IMR-90 (cell line): ENCODE results near the gene ZNF316. TPM values are rescaled to one million over a fixed set of nuclear protein-coding genes. Genes with fewer than 3 reads are reported as not detected.

Experiments used
- ATAC-seq: fragments of 200-7000 bp; cut with Tn5 transposase; 2 replicates; pipeline ENCODE4 v1.9.1; 2020; ENCODE audit warnings: low read depth, mild to moderate bottlenecking, moderate library complexity
- BruUV-seq: library from RNA; stranded (reverse); fragments of 400-500 nt; replicated peaks from 2 replicates; lab custom pipeline; 2021; lab: Mats Ljungman, UMichigan
- CTCF ChIA-PET: fragments of 300-600 bp; formaldehyde crosslinking; extraction: SDS; loops from one replicate; lab custom pipeline; 2021; ENCODE audit warnings: antibody characterized with exemption; lab: Yijun Ruan, JAX
- POLR2A ChIA-PET: fragments of 300-600 bp; sonication (Branson Sonifier 250); formaldehyde crosslinking; loops from one replicate; lab custom pipeline; 2022; ENCODE audit warnings: antibody characterized with exemption; ENCODE audit not compliant: unreplicated experiment; lab: Charles Lee
- DNase-seq: peaks from one replicate; pipeline ENCODE4 v3.0.0; 2013
- H2AFZ ChIP-seq: replicated peaks from 2 replicates; pipeline ENCODE3; 2013; ENCODE audit warnings: low read length, mild to moderate bottlenecking; ENCODE audit not compliant: poor library complexity
- H2AK5ac ChIP-seq: 2 replicates; pipeline ENCODE4 v1.6.1; 2013; ENCODE audit warnings: low read depth, low read length, inconsistent platforms
- H2AK9ac ChIP-seq: replicated peaks from 2 replicates; pipeline ENCODE3; 2013; ENCODE audit warnings: mild to moderate bottlenecking, low read depth, low read length, moderate library complexity; ENCODE audit not compliant: poor library complexity
- H2BK120ac ChIP-seq: 2 replicates; pipeline ENCODE4 v1.6.1; 2013; ENCODE audit warnings: low read depth, low read length, inconsistent platforms
- H2BK15ac ChIP-seq: 3 replicates; pipeline ENCODE4 v1.6.1; 2013; ENCODE audit warnings: low read depth, low read length, inconsistent platforms
- H2BK20ac ChIP-seq: 2 replicates; pipeline ENCODE4 v1.6.1; 2013; ENCODE audit warnings: low read depth, mild to moderate bottlenecking, inconsistent platforms, low read length, moderate library complexity
- H2BK5ac ChIP-seq: 2 replicates; pipeline ENCODE4 v1.6.1; 2013; ENCODE audit warnings: mild to moderate bottlenecking, low read depth, low read length, inconsistent platforms; ENCODE audit not compliant: poor library complexity, severe bottlenecking
- H3K14ac ChIP-seq: replicated peaks from 2 replicates; pipeline ENCODE4 v1.6.1; 2013; ENCODE audit warnings: low read depth, low read length, inconsistent platforms
- H3K18ac ChIP-seq: 2 replicates; pipeline ENCODE4 v1.6.1; 2013; ENCODE audit warnings: low read depth, low read length, control low read depth
- H3K23ac ChIP-seq: 2 replicates; pipeline ENCODE4 v1.6.1; 2013; ENCODE audit warnings: low read depth, low read length, inconsistent platforms
- H3K27ac ChIP-seq: 2 replicates; pipeline ENCODE4 v1.5.1; 2013; ENCODE audit warnings: mild to moderate bottlenecking, control low read depth, low read length; ENCODE audit not compliant: insufficient read depth
- H3K27me3 ChIP-seq: 2 replicates; pipeline ENCODE4 v1.6.1; 2013; ENCODE audit warnings: low read length; ENCODE audit not compliant: control insufficient read depth, insufficient read depth
- H3K36me3 ChIP-seq: 2 replicates; pipeline ENCODE4 v1.6.1; 2013; ENCODE audit warnings: low read length, mixed read lengths; ENCODE audit not compliant: control insufficient read depth, insufficient read depth
- H3K4ac ChIP-seq: 2 replicates; pipeline ENCODE4 v1.6.1; 2013; ENCODE audit warnings: low read depth, low read length, inconsistent platforms
- H3K4me1 ChIP-seq: 2 replicates; pipeline ENCODE4 v1.6.1; 2013; ENCODE audit warnings: low read length, mixed read lengths; ENCODE audit not compliant: control insufficient read depth, insufficient read depth
- H3K4me2 ChIP-seq: 2 replicates; pipeline ENCODE4 v1.6.1; 2013; ENCODE audit warnings: low read depth, mild to moderate bottlenecking, control low read depth, low read length, moderate library complexity
- H3K4me3 ChIP-seq: 2 replicates; pipeline ENCODE4 v1.5.1; 2013; ENCODE audit warnings: low read depth, mild to moderate bottlenecking, control low read depth, low read length, moderate library complexity; ENCODE audit not compliant: insufficient read depth
- H3K56ac ChIP-seq: 2 replicates; pipeline ENCODE4 v1.6.1; 2013; ENCODE audit warnings: low read length, inconsistent platforms; ENCODE audit not compliant: insufficient read depth; ENCODE audit errors: extremely low read depth
- H3K79me1 ChIP-seq, 2 experiments: 2 replicates each; pipeline ENCODE4 v1.6.1; 2013; ENCODE audit warnings: low read length in 2 of 2, inconsistent platforms in 1 of 2, low read depth in 1 of 2
- H3K9ac ChIP-seq: 2 replicates; pipeline ENCODE4 v1.6.1; 2013; ENCODE audit warnings: low read depth, low read length, control low read depth
- H3K9me1 ChIP-seq: 2 replicates; pipeline ENCODE4 v1.6.1; 2013; ENCODE audit warnings: low read length, inconsistent platforms; ENCODE audit not compliant: insufficient read depth
- H3K9me3 ChIP-seq: 2 replicates; pipeline ENCODE4 v1.6.1; 2013; ENCODE audit warnings: low read length; ENCODE audit not compliant: control insufficient read depth, insufficient read depth
- H4K20me1 ChIP-seq: 2 replicates; pipeline ENCODE4 v1.6.1; 2013; ENCODE audit warnings: low read length, inconsistent platforms; ENCODE audit not compliant: insufficient read depth
- H4K5ac ChIP-seq: 2 replicates; pipeline ENCODE4 v1.6.1; 2013; ENCODE audit warnings: mild to moderate bottlenecking, low read depth, low read length, control low read depth
- H4K8ac ChIP-seq, 2 experiments: 2 replicates each; pipeline ENCODE4 v1.6.1; 2013; ENCODE audit warnings: low read depth in 2 of 2, low read length in 2 of 2, control low read depth in 1 of 2, inconsistent platforms in 1 of 2
- H4K91ac ChIP-seq: 2 replicates; pipeline ENCODE4 v1.6.1; 2013; ENCODE audit warnings: low read depth, low read length, inconsistent platforms; ENCODE audit not compliant: insufficient read depth
- BHLHE40 ChIP-seq: fragments of 150-350 bp; IDR thresholded peaks from 2 replicates; pipeline ENCODE4 v1.6.1; 2016; ENCODE audit warnings: mild to moderate bottlenecking, low read depth, low read length
- CEBPB ChIP-seq: IDR thresholded peaks from 2 replicates; pipeline ENCODE4 v1.6.1; 2012; ENCODE audit warnings: low read depth, low read length, improper control_type of control experiment
- CHD1 ChIP-seq: IDR thresholded peaks from 2 replicates; pipeline ENCODE4 v1.6.1; 2012; ENCODE audit warnings: low read depth, low read length, improper control_type of control experiment
- FOS ChIP-seq: fragments of 150-350 bp; IDR thresholded peaks from 2 replicates; pipeline ENCODE4 v1.6.1; 2016; ENCODE audit warnings: low read depth, low read length
- NFE2L2 ChIP-seq: fragments of 150-350 bp; IDR thresholded peaks from 2 replicates; pipeline ENCODE4 v1.6.1; 2016; ENCODE audit warnings: low read depth, mild to moderate bottlenecking, low read length
- RAD21 ChIP-seq: IDR thresholded peaks from 2 replicates; pipeline ENCODE4 v1.6.1; 2012; ENCODE audit warnings: low read length, improper control_type of control experiment
- RFX5 ChIP-seq: IDR thresholded peaks from 2 replicates; pipeline ENCODE4 v1.8.0; 2012; ENCODE audit warnings: low read depth, mild to moderate bottlenecking, low read length, moderate library complexity
- SMC3 ChIP-seq: fragments of 150-350 bp; IDR thresholded peaks from 2 replicates; pipeline ENCODE4 v1.6.1; 2016; ENCODE audit warnings: low read depth, mild to moderate bottlenecking, antibody characterized with exemption, low read length, moderate library complexity
- WGBS, 2 experiments: methylation state at CpG; one replicate each; pipeline versions ENCODE4 v1.1.5 to v1.1.7; 2013; ENCODE audit warnings: missing lambda C conversion rate in 2 of 2; ENCODE audit not compliant: insufficient read length in 1 of 2; ENCODE audit errors: extremely low coverage in 2 of 2; 5-methylcytosine and 5-hydroxymethylcytosine counted together
- dilution Hi-C: fragments of 300-500 bp; cut with HindIII; formaldehyde crosslinking; loops from one replicate; pipeline ENCODE4 v1.14.3; 2018; ENCODE audit warnings: low sequenced_read_pairs; ENCODE audit not compliant: unreplicated experiment
- in situ Hi-C: fragments of 300-500 bp; cut with MboI; formaldehyde crosslinking; loops from 3 replicates; pipeline ENCODE4 v1.14.3; 2019; ENCODE audit warnings: low sequenced_read_pairs, inconsistent platforms, mixed read lengths
- intact Hi-C: fragments of 100-400 bp; cut with micrococcal nuclease; formaldehyde crosslinking; loops from 2 replicates; pipeline ENCODE4 v1.10.0; 2022
- polyA plus RNA-seq, 3 experiments: library from polyadenylated mRNA; depleted of rRNA; stranded (reverse); fragments of >200 nt; gene quantifications; 2 replicates each; pipeline ENCODE4 v1.2.3, GENCODE V29; 2012; ENCODE audit warnings: low replicate concordance in 1 of 3
- total RNA-seq: library from RNA; depleted of rRNA; stranded (reverse); fragments of >200 nt; gene quantifications from 2 replicates; pipeline ENCODE4 v1.2.3, GENCODE V29; 2012
- TF ChIP-seq, protein P1 (sequence below): conservative IDR thresholded peaks from 2 replicates; pipeline ENCODE4 v1.5.1; 2012; ENCODE audit warnings: mild to moderate bottlenecking, low read depth, low read length, improper control_type of control experiment

Gene ZNF316
- total and polyA plus RNA-seq, 2 of the 4 experiments (the other 2 are of a cell fraction) = 3.2 to 7.2 TPM

DNA sequence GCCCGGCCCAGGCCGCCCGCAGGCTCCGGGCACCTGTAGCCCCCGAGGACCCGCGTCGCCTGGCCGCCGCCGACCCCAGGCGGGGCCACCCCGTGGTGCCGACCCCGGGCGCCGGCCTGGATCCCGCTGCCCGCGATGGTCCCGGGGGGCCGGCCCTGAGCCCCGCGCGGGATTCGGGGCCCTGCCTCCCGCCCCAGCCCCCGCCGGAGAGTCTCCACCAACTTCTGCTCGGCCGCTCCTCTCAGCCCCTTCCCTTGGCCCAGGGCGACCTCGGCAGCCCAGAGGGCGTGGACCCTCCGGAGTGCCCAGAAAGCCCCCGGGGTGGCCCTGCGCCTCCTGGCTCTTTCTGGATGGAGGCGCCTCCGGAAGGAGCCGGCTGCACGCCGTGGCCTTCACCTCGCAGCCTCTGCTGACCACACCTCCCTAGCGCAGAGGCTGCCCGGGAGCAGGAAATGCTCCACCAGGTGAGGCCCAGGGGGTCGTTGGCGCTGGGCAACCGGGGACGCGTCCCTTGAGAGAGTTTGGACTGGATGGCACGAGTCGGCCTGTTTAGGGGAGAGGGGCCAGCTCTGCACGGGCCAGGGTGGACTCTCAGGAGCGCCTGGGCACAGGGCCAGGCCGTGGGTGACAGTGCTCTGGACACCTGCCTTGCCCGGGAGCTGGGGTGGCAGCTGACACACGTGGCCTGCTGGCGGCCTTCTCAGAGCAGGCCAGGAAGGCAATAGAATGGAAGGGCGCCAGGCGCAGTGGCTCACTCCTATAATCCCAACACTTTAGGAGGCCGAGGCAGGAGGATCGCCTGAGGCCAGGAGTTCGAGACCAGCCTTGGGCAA lies 21.2 kb upstream of the ZNF316 start:
- peak overlapping the region; percentile 67 for H3K4me3 ChIP-seq
- peak overlapping the region; percentile 88 for H3K4me2 ChIP-seq
- no peak overlapping the region for H2BK5ac ChIP-seq
- ATAC-seq (peak; percentile 48), DNase-seq (no peak)
- peak overlapping the region; percentile 91 for H2AFZ ChIP-seq
- no peak overlapping the region for H2BK15ac ChIP-seq
- no peak overlapping the region for H3K18ac ChIP-seq
- H3K9me1 ChIP-seq = no peaks in the 10 kb centered on the region
- ChIA-PET CTCF (no interaction called here), POLR2A (no interaction called here)
- peak overlapping the region; percentile 36 for H3K9ac ChIP-seq
- peaks cover 3% of the 10 kb centered on the region; the same call in 1 of the 2 replicates for H3K4me1 ChIP-seq
- H3K36me3 ChIP-seq = no peaks in the 10 kb centered on the region; the same call in 1 of the 2 replicates
- no peak overlapping the region for H2AK5ac ChIP-seq
- H3K27me3 ChIP-seq = peaks cover 6% of the 10 kb centered on the region; the same call in 1 of the 2 replicates
- H3K79me1 ChIP-seq = no peaks in the 10 kb centered on the region
- peak overlapping the region; percentile 78 for H2AK9ac ChIP-seq
- no peaks in the 10 kb centered on the region for H3K9me3 ChIP-seq
- no peak overlapping the region for H4K5ac ChIP-seq
- H4K91ac ChIP-seq = no peak overlapping the region
- H4K20me1 ChIP-seq = no peaks in the 10 kb centered on the region
- in situ Hi-C loops = no loop called here
- H3K23ac ChIP-seq = no peak overlapping the region
- BruUV-seq = no TSS peak
- H3K14ac ChIP-seq = peak overlapping the region; percentile 59; the same call in 1 of the 2 replicates
- peak overlapping the region in 1 of 2 experiments; percentile 60; a peak in 2 of 4 replicates for H4K8ac ChIP-seq
- no peak overlapping the region; the same call in 1 of the 2 replicates for H3K27ac ChIP-seq
- intact Hi-C loops = no loop called here
- H3K56ac ChIP-seq = no peak overlapping the region
- TF ChIP-seq RFX5 (no peak), NFE2L2 (no peak), CHD1 (no peak), RAD21 (no peak), BHLHE40 (no peak), CEBPB (no peak), FOS (no peak), SMC3 (no peak)
- TF ChIP-seq, protein P1, sequence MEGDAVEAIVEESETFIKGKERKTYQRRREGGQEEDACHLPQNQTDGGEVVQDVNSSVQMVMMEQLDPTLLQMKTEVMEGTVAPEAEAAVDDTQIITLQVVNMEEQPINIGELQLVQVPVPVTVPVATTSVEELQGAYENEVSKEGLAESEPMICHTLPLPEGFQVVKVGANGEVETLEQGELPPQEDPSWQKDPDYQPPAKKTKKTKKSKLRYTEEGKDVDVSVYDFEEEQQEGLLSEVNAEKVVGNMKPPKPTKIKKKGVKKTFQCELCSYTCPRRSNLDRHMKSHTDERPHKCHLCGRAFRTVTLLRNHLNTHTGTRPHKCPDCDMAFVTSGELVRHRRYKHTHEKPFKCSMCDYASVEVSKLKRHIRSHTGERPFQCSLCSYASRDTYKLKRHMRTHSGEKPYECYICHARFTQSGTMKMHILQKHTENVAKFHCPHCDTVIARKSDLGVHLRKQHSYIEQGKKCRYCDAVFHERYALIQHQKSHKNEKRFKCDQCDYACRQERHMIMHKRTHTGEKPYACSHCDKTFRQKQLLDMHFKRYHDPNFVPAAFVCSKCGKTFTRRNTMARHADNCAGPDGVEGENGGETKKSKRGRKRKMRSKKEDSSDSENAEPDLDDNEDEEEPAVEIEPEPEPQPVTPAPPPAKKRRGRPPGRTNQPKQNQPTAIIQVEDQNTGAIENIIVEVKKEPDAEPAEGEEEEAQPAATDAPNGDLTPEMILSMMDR = no peak
- WGBS, 2 experiments = 4% methylated on average over 5 of the region's 63 CpGs; no CpG with 5 or more reads in 1 of the 2 experiments
- dilution Hi-C loops = no loop called here
- H2BK120ac ChIP-seq = no peak overlapping the region
- H2BK20ac ChIP-seq = no peak overlapping the region
- no peak overlapping the region; the same call in 1 of the 2 replicates for H3K4ac ChIP-seq
